Heart right ventricle (tissue), 16 donors: Measurements from ENCODE around the gene EMILIN1. TPM values are rescaled to one million over a fixed set of nuclear protein-coding genes. Genes with fewer than 3 reads are reported as not detected.

Source experiments
- ATAC-seq, 8 donors: fragments of 200-7000 bp; cut with Tn5 transposase; one replicate each; pipeline ENCODE4 v1.9.1; 2020; ENCODE audit warnings: mild to moderate bottlenecking in 8 of 8, moderate library complexity in 8 of 8, moderate number of reproducible peaks in 1 of 8
- DNase-seq, 2 donors: peaks; one replicate each; pipeline ENCODE4 v3.0.0-alpha.2; 2020
- H3K27ac ChIP-seq, 10 donors: fragments of 200-600 bp; sonication (generic) in 2 of 10; one replicate each; pipeline versions ENCODE4 v1.5.0 to v1.8.0; 2020 to 2022; ENCODE audit warnings: mild to moderate bottlenecking in 3 of 10
- H3K27me3 ChIP-seq, 7 donors: fragments of 200-600 bp; one replicate each; pipeline ENCODE4 v1.8.0; 2021 to 2022; ENCODE audit warnings: mild to moderate bottlenecking in 2 of 7
- H3K36me3 ChIP-seq, 9 donors: fragments of 200-600 bp; sonication (generic) in 1 of 9; one replicate each; pipeline versions ENCODE4 v1.5.0 to v1.8.0; 2020 to 2022; ENCODE audit warnings: mild to moderate bottlenecking in 2 of 9
- H3K4me1 ChIP-seq, 9 donors: fragments of 200-600 bp; sonication (generic) in 1 of 9; one replicate each; pipeline versions ENCODE4 v1.5.0 to v1.8.0; 2020 to 2022; ENCODE audit warnings: mild to moderate bottlenecking in 4 of 9
- H3K4me3 ChIP-seq, 10 donors: fragments of 200-600 bp; sonication (generic) in 2 of 10; one replicate each; pipeline versions ENCODE4 v1.5.0 to v1.8.0; 2020 to 2022; ENCODE audit warnings: mild to moderate bottlenecking in 7 of 10, moderate library complexity in 2 of 10
- H3K9me3 ChIP-seq, 11 donors: fragments of 200-600 bp in 10 of 11; sonication (generic) in 2 of 11; one replicate each; pipeline versions ENCODE4 v1.5.0 to v1.8.0; 2013 to 2022; ENCODE audit warnings: mild to moderate bottlenecking in 2 of 11, control low read depth in 1 of 11, moderate library complexity in 1 of 11
- WGBS, 2 donors: extraction: QIAGEN DNeasy Blood & Tissue Kit; methylation state at CpG; one replicate each; pipeline ENCODE4 v1.1.7; 2013; ENCODE audit warnings: inconsistent platforms in 1 of 2; 5-methylcytosine and 5-hydroxymethylcytosine counted together
- intact Hi-C, 10 donors: fragments of 100-400 bp; cut with DNase I; formaldehyde crosslinking; loops; one replicate each; pipeline versions ENCODE4 v1.11.1 to v1.14.2; 2022
- polyA plus RNA-seq, 2 donors: library from polyadenylated mRNA; stranded (reverse); fragments of 200-250 nt; gene quantifications; one replicate each; pipeline ENCODE4 v1.2.3, GENCODE V29; 2013
- total RNA-seq, 10 donors: library from RNA; stranded (reverse); fragmentation: NEBNext Ultra II Directional in 3 of 10; extraction: Animal tissue kit (Norgen Biotek cat#: 25700) in 3 of 10; gene quantifications; one replicate each; pipeline versions ENCODE4 v1.2.1 to v1.2.4, GENCODE V29; 2021 to 2023
- TF ChIP-seq, protein P1 (sequence below), 9 donors: fragments of 200-600 bp; sonication (generic) in 2 of 9; IDR thresholded peaks; one replicate each; pipeline versions ENCODE4 v1.5.0 to v1.8.0; 2021 to 2022; ENCODE audit warnings: antibody characterized with exemption in 9 of 9, mild to moderate bottlenecking in 5 of 9, moderate library complexity in 1 of 9
- donor health status: Arrhythmogenic right ventricular cardiomyopathy.
- donor health status: ischemic (EF 13 %, LVEDD 7.1; RV severe dilation, severe dysfunction).
- donor health status: healthy with polysubstance abuse.
- donor health status: DM: no; HTN: yes; CAD: no.
- donor health status: DM: no; HTN: no; CAD: no.
- donor health status: ischemic (EF 25% LVEDD 6.9; RV normal size, moderate dysfunction).
- donor health status: ischemic (EF 25% LVEDD 5.7; RV mildly dilated, moderate dysfunction).
- donor health status: healthy.
- donor health status: DM: yes; HTN: yes; CAD: no.
- donor health status: Ischemic cardiomyopathy.
- donor health status: ischemic (EF 35%, LVEDD 5.7; RV mildly dilated, moderate dysfunction).
- donor health status: nonischemic (EF 11% LVEDD 7.7; RV severe dilation, severe dysfunction).
- donor health status: DM: yes; HTN: yes; CAD: no.
- donor health status: PGD.
- donor health status: ischemic (EF 29% LVEDD 5.4; RV normal size, mild dysfunction).
- donor health status: nonischemic (EF 23%, LVEDD 6.1; RV moderate dilation, normal function).

The EMILIN1 gene
- total and polyA plus RNA-seq, 12 donors, result 6.8 to 53.2 (median 15.3) TPM

DNA sequence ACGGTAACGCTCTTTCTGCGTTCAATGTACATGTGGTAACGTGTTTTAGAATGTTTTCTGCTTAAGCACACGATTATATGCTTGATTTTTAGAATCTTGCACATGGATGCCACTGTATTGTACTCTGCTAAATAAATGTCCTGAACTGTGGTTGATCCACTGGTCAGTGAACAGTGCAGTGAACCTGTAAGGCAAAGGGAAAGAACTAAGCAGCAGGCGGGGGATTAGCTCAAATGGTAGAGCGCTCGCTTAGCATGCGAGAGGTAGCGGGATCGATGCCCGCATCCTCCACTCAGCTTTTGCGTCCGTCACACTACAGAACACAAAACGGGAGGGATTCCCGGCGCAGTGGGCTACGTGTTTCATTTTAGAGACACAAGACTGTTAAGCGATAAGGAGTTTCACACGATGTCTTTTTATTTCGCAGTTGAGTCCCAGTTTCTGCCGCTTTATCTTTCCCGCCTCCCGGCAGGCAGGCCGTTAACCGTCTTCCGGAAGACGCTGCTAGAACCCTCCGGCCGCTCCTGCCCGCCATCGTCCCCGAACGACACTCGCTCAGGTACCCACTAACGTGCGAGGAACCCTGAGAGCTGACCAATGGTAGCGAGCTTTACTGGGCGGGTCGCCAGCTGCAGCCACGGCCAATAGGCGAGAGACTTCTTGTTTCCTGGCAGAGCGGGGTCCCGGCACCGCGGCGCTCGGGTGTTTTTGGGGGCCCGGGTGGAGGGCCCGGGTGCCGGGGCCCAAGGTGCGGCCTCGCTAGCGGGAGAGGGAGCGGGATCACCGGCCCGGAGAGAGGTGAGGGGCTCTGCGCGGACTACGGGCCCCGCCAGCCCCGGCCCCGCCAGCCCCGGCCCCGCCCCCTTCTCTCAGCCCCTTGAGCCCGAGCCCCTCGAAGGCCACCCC is 27.2 kb upstream of the EMILIN1 start, which contains the start of gene AGBL5:
Gene AGBL5, plus strand, starts transcription at position 673 of the 906 bp plus-strand sequence. CDS start 1,291 bp downstream, outside the sequence.
- WGBS, 2 donors, result 0% methylated on average over 57 to 66 of the region's 67 CpGs
- ATAC-seq, result peak; percentile 82 to 91 (median 86)
- intact Hi-C loops, result loop anchor here in 5 of 10 donors (1.0 to 5.0 kb wide), 5 partner anchors 20 to 36 kb away; partner anchors contain the start of genes KHK (in 5 of the 5) and OST4 (in 3 of the 5)
- H3K9me3 ChIP-seq, result no peaks in the 10 kb centered on the region
- H3K27me3 ChIP-seq, result no peaks in the 10 kb centered on the region
- peak; percentile 95 to 96 for DNase-seq
- peak within 1 kb of the TSS; percentile 15 to 92 (median 88) for H3K27ac ChIP-seq
- peak within 1 kb of the TSS; percentile 78 to 97 (median 94) for H3K4me3 ChIP-seq
- H3K4me1 ChIP-seq, result peaks cover 7 to 22% (median 16%) of the 10 kb centered on the region in 9 donors
- TF ChIP-seq, protein P1, sequence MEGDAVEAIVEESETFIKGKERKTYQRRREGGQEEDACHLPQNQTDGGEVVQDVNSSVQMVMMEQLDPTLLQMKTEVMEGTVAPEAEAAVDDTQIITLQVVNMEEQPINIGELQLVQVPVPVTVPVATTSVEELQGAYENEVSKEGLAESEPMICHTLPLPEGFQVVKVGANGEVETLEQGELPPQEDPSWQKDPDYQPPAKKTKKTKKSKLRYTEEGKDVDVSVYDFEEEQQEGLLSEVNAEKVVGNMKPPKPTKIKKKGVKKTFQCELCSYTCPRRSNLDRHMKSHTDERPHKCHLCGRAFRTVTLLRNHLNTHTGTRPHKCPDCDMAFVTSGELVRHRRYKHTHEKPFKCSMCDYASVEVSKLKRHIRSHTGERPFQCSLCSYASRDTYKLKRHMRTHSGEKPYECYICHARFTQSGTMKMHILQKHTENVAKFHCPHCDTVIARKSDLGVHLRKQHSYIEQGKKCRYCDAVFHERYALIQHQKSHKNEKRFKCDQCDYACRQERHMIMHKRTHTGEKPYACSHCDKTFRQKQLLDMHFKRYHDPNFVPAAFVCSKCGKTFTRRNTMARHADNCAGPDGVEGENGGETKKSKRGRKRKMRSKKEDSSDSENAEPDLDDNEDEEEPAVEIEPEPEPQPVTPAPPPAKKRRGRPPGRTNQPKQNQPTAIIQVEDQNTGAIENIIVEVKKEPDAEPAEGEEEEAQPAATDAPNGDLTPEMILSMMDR (IDR thresholded peaks at IDR 0.05), result no peak
- peaks cover 0 to 34% (median 24%) of the 10 kb centered on the region in 9 donors for H3K36me3 ChIP-seq

DNA sequence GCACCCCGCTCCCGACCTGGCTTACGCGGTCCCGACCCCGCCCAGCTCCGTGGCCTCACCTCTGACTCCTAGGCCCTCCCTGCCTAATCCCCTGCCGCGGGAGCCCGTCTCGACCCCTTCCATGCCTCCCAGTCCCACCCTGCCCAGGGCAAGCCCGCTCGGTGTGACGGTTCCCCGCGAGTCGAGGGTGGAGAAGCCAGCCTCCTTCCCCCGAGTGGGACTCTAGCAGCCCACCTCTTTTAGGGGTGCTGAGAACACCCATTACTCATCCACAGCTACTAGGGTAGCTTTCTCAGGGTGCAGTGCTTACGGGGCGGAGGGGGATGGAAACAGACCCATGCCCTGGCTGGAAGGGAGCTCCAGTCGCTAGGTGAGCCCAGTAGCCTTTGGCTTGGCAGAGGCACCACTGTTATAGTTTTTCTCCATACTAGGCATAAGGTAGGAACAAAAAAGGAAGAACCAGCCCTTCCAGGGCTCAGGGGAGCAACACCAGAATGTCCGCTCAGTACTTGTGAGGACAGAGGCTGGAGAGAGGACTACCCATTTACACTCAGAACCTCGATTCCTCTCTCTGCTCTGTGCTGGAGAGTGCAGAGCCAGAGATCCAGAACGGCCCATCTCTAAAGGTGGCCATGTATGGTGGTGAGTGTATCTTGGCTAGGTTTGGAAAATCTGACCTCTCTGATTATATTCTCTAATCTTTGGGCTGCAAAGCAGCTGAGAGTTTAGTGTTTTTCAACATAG is 26.3 kb upstream of the EMILIN1 start:
- peak overlapping the region in 9 of 10 donors; percentile 74 to 92 (median 88) for H3K27ac ChIP-seq
- WGBS, 2 donors, result 5% methylated on average over 19 to 24 of the region's 24 CpGs
- no peaks in the 10 kb centered on the region for H3K27me3 ChIP-seq
- peaks cover 0 to 42% (median 24%) of the 10 kb centered on the region in 9 donors for H3K36me3 ChIP-seq
- H3K4me3 ChIP-seq, result peak overlapping the region; percentile 78 to 97 (median 94)
- peak; percentile 34 to 59 for DNase-seq
- intact Hi-C loops, result loop anchor here in 5 of 10 donors (1.0 to 5.0 kb wide), 4 partner anchors 19 to 35 kb away; partner anchors contain the start of genes KHK (in 4 of the 5) and OST4 (in 3 of the 5)
- no peaks in the 10 kb centered on the region for H3K9me3 ChIP-seq
- ATAC-seq, result peak in 2 of 8 donors; percentile 0
- TF ChIP-seq, protein P1 (IDR thresholded peaks at IDR 0.05), result no peak
- H3K4me1 ChIP-seq, result peaks cover 7 to 22% (median 16%) of the 10 kb centered on the region in 9 donors

DNA sequence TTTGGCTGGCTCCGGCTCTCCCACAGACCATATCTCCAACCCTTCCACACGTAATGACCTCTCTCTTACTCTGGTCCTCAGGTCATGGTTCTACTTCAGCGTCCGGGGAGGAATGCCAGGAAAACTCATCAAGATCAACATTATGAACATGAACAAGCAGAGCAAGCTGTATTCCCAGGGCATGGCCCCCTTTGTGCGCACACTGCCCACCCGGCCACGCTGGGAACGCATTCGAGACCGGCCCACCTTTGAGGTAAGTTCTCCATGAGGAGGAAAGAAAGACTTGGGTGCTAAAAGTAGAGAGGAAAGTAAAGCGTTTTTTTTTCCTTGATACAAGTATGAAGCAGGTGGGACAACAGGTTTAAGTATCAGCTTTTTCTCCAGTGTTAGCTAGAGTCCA is 25.1 kb upstream of the EMILIN1 start:
- DNase-seq (no peak), ATAC-seq (no peak)
- Histone ChIP-seq H3K9me3 (no peaks in the 10 kb centered on the region), H3K27ac (no peak overlapping the region), H3K4me3 (no peak overlapping the region), H3K4me1 (peaks cover 7 to 22% (median 16%) of the 10 kb centered on the region in 9 donors), H3K36me3 (peaks cover 0 to 54% (median 24%) of the 10 kb centered on the region in 9 donors), H3K27me3 (no peaks in the 10 kb centered on the region)
- intact Hi-C loops, result loop anchor here in 2 of 10 donors (5.0 kb wide), 1 partner anchor 34 kb away; the partner anchor contains the start of gene KHK (in 2 of the 2)
- TF ChIP-seq, protein P1 (IDR thresholded peaks at IDR 0.05), result no peak
- WGBS, 2 donors, result 86 to 88% methylated on average over 11 of the region's 11 CpGs

DNA sequence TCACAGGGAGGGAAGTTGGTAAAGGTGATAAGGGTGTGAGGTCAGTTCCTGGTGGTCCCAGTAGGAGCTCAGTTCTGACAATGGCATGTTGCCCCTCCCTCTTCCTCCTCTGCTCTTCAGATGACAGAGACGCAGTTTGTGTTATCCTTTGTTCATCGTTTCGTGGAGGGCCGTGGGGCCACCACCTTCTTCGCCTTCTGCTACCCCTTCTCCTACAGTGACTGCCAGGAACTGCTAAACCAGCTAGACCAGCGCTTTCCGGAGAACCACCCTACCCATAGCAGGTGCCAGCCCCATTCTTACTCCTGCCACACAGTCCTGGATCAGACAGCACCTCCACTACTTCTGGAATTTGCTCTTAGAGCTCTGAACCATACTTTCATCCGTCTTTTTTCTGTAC is 24.6 kb upstream of the EMILIN1 start:
- WGBS, 2 donors, result 83 to 85% methylated on average over 8 of the region's 8 CpGs
- H3K9me3 ChIP-seq, result no peaks in the 10 kb centered on the region
- H3K27me3 ChIP-seq, result no peaks in the 10 kb centered on the region
- H3K36me3 ChIP-seq, result peaks cover 0 to 59% (median 24%) of the 10 kb centered on the region in 9 donors
- TF ChIP-seq, protein P1 (IDR thresholded peaks at IDR 0.05), result no peak
- DNase-seq (no peak), ATAC-seq (no peak)
- no peak overlapping the region for H3K4me3 ChIP-seq
- intact Hi-C loops, result loop anchor here in 2 of 10 donors (5.0 kb wide), 1 partner anchor 34 kb away; the partner anchor contains the start of gene KHK (in 2 of the 2)
- H3K4me1 ChIP-seq, result peaks cover 7 to 22% (median 16%) of the 10 kb centered on the region in 9 donors
- no peak overlapping the region for H3K27ac ChIP-seq
